Kidney epithelial cell (primary cell): ENCODE results near the gene EGLN3. TPM values are rescaled to one million over a fixed set of nuclear protein-coding genes. Genes with fewer than 3 reads are reported as not detected.

ENCODE experiments used
- DNase-seq: peaks from one replicate; pipeline ENCODE4 v3.0.0-alpha.2; 2010; ENCODE audit warnings: low read depth
- H3K27me3 ChIP-seq: 2 replicates; pipeline ENCODE4 v1.6.0; 2011; ENCODE audit warnings: low read length; ENCODE audit not compliant: control insufficient read depth, insufficient read depth
- H3K36me3 ChIP-seq: 2 replicates; pipeline ENCODE4 v1.5.1; 2011; ENCODE audit warnings: low read length; ENCODE audit not compliant: control insufficient read depth, insufficient read depth
- H3K4me3 ChIP-seq: 2 replicates; pipeline ENCODE4 v1.5.1; 2011; ENCODE audit warnings: low read depth, mild to moderate bottlenecking, control low read depth, low read length
- total RNA-seq: library from RNA; depleted of rRNA; stranded (reverse); fragments of >200 nt; gene quantifications from 2 replicates; pipeline ENCODE4 v1.2.3, GENCODE V29; 2015
- TF ChIP-seq, protein P1 (sequence below): IDR thresholded peaks from 2 replicates; pipeline ENCODE4 v1.5.1; 2011; ENCODE audit warnings: mild to moderate bottlenecking, moderate library complexity, low read length, control low read depth, inconsistent platforms; ENCODE audit not compliant: insufficient read depth, poor library complexity, severe bottlenecking

The EGLN3 gene
- total RNA-seq, 1 donor from 2014 or later, result 1.6 TPM

DNA sequence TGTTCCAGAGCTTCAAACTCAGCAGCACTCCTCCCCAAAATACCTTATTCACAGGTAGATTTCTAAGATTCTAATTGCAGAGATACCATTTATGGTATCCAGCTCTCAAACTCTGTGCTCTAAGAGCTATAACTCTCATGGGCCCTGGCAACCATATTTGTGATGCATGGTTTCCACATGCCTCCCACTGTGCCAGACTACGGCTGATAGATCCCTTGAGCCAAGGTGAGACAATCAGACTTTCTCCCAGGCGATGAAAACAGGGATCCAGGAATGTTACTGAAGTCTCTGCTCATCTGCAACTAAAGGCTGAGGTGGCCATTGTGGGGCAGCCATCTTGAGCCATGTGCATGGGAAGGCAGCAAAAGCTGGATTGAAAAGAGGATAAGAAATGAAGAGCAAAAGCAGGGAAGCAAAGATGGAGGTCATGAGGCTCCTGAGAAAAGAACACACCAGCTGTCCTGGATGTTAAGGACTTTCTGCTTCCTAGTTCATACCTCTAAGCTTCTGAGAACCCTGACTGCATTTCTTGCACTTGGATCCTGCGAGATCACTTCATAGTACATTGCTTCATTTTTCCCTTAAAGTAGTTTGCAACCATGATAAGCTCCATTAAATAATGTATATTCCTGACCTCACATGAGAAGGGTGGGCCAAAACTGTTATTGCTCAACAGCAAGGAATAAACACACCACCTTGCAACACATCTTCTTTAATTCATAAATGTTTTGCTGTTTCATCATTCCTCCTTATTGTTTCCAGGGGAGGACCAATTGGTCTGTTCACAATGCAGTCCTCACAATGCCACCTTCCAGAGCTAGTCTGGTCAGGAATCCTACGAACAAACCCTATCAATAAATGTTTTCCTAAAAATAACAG is 5.4 kb downstream of the EGLN3 start:
- Histone ChIP-seq H3K27me3 (peaks cover 12% of the 10 kb centered on the region), H3K36me3 (no peaks in the 10 kb centered on the region), H3K4me3 (no peak overlapping the region)
- TF ChIP-seq, protein P1, sequence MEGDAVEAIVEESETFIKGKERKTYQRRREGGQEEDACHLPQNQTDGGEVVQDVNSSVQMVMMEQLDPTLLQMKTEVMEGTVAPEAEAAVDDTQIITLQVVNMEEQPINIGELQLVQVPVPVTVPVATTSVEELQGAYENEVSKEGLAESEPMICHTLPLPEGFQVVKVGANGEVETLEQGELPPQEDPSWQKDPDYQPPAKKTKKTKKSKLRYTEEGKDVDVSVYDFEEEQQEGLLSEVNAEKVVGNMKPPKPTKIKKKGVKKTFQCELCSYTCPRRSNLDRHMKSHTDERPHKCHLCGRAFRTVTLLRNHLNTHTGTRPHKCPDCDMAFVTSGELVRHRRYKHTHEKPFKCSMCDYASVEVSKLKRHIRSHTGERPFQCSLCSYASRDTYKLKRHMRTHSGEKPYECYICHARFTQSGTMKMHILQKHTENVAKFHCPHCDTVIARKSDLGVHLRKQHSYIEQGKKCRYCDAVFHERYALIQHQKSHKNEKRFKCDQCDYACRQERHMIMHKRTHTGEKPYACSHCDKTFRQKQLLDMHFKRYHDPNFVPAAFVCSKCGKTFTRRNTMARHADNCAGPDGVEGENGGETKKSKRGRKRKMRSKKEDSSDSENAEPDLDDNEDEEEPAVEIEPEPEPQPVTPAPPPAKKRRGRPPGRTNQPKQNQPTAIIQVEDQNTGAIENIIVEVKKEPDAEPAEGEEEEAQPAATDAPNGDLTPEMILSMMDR, result no peak
- DNase-seq, result no peak

DNA sequence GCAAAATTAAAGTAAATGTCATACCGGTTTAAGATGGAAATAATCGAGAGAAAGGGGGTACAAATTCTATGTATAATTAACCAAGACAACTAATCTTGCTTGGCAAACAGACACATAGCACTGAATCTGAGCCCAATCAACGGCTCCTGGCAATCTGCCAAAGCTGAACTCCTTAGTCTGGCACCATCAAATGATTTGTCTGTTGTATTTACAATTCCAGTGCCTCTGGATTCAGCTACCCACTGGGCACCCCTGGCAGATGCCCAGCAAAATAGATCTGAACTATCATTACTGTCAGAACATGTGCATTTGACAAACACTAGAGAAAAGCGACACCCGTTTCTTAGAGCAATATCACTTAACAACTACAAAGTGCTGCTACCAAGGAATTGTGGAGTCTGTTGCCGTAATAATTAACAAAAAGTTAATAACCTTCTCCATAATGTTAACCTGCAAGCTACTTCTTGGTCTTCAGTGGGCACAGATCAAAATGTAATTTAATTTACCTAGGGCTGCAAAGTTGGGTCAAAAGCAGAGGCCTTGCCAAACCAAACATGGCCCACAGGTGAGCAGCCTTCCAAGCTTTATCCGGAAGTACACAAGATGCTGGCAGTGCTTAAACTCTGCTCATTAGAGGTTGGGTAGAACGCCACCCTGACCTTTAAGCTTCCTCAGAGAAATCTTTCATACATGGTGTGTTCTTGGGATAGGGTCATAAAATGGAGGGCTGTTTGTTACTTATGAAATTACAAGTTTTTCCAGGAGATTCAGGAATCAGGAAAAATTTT is 7.6 kb downstream of the EGLN3 start:
- Histone ChIP-seq H3K4me3 (no peak overlapping the region), H3K36me3 (no peaks in the 10 kb centered on the region), H3K27me3 (no peaks in the 10 kb centered on the region)
- DNase-seq, result no peak
- TF ChIP-seq, protein P1, result no peak

DNA sequence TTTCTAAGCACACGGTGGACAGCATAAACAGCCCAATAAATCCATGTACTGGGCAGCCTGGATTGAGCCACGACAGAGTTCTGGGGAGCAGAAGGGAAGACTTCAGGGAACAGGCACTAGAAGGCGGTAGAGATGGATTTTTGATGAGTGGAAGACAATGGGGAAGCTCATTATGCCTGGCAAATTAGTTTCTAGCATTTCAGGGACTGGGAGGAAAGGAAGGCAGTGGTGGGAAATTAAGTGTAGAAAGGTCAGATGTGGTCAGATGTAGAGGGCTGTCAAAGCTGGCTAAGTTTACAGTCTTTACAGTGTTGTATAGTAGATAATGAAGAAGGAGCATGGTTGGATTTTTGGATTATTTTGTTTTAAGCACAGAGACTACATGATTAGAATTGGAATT is 9.2 kb downstream of the EGLN3 start:
- TF ChIP-seq, protein P1, result no peak
- DNase-seq, result no peak
- Histone ChIP-seq H3K4me3 (no peak overlapping the region), H3K36me3 (no peaks in the 10 kb centered on the region), H3K27me3 (no peaks in the 10 kb centered on the region)

DNA sequence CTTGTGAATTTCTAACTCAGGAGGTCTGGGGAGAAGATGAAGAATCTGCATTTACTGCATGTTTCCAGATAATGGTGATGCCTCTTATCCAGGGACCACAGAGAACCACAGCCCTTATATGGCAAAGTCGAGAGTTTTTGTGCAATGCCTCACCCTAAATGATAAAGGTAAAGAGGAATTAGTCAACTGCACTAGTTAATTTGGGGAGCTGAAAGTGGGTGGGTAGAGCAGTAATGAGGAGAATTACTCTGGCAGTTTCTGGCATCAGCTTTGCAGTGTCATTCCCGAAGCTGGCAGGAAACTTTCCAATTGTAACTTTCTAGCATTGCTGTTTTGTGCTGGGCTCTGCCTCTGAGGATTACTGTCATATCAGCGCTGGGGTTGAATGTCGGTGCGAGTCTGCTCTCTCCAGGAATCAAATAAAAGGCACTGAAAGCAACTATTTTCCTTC is 10.3 kb downstream of the EGLN3 start:
- Histone ChIP-seq H3K27me3 (no peaks in the 10 kb centered on the region), H3K36me3 (no peaks in the 10 kb centered on the region), H3K4me3 (no peak overlapping the region)
- TF ChIP-seq, protein P1, result no peak
- no peak for DNase-seq

DNA sequence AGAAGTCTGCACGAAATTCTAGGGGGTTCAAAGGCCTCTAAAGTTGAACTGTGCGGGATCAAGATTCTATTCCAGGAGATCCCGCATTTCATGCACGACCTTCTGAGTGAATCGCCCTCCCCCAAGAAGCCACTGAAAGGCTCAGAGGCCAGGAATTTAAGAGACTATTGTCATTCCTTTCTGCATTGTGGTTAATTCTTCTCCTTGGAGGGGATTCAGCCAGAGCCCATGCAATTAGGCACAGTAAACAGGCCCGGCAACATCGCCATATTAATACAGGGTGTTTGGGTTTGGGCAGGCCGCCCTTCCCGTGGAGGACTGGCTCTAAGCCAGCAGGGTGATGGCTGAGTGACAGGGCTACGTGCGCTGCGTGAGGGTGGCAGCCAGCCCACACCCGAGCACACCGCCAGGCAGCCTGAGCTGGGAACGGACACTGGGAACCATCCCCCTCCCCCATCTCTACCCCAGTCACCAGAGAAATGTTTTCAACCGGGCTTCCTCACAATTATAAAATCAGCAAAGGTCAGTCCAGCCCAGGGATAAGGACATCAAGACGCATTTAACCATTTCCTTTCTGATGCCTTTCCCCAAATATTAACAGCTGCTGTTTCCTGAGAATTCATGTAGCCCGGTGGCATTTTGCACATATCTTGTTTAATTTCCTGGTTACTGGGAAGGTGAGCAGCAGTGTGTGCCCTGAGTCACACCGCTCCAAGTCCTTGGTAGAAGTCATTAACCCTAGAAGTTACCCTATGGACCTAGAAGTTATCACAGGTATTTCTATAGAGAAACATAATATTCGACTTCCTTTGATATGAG is 12.5 kb downstream of the EGLN3 start:
- no peak overlapping the region for H3K4me3 ChIP-seq

More for the DNA sequence above, 12.5 kb downstream of the EGLN3 start:
- DNase-seq, result no peak
- Histone ChIP-seq H3K36me3 (no peaks in the 10 kb centered on the region), H3K27me3 (no peaks in the 10 kb centered on the region)
- TF ChIP-seq, protein P1, result no peak
